HepG2 (cell line): Measurements from ENCODE around the gene ORC3. TPM values are rescaled to one million over a fixed set of nuclear protein-coding genes. Genes with fewer than 3 reads are reported as not detected.

Experiments used
- ATAC-seq: fragments of 200-7000 bp; cut with Tn5 transposase; 3 replicates; pipeline ENCODE4 v1.9.1; 2020; ENCODE audit warnings: mild to moderate bottlenecking, moderate library complexity
- BruUV-seq: library from RNA; stranded (reverse); fragments of 400-500 nt; replicated peaks from 2 replicates; lab custom pipeline; 2021; lab: Mats Ljungman, UMichigan
- CTCF ChIA-PET: fragments of 300-600 bp; formaldehyde crosslinking; extraction: SDS; loops from one replicate; lab custom pipeline; 2021; ENCODE audit warnings: low total read pairs, inconsistent platforms, low intra/inter-chr PET ratio; lab: Yijun Ruan, JAX
- POLR2A ChIA-PET: fragments of 350-600 bp; sonication (Branson Sonifier 250); formaldehyde crosslinking; loops from one replicate; lab custom pipeline; 2020; ENCODE audit warnings: antibody characterized with exemption, inconsistent platforms; lab: Yijun Ruan, JAX
- DNase-seq: peaks from one replicate; pipeline ENCODE4 v3.0.0-alpha.2; 2015; ENCODE audit warnings: low spot score
- FAIRE-seq: peaks from 3 replicates; lab custom pipeline; 2011; peaks lifted over from hg19 to GRCh38; lab: Jason Lieb, UNC
- H2AFZ ChIP-seq: one replicate; pipeline ENCODE4 v1.6.1; 2011; ENCODE audit warnings: low read length, inconsistent platforms
- H3K27ac ChIP-seq: fragments of 300-600 bp; 3 replicates; pipeline ENCODE4 v1.8.0; 2011; ENCODE audit warnings: mixed run types, mild to moderate bottlenecking, mixed read lengths, low read length, inconsistent platforms; ENCODE audit not compliant: insufficient read depth; ENCODE audit errors: extremely low read length
- H3K27me3 ChIP-seq, 2 experiments: fragments of 200-600 bp in 1 of 2; 2 replicates in 1 of 2; 3 replicates in 1 of 2; pipeline versions ENCODE4 v1.6.0 to v1.8.0; 2011; ENCODE audit warnings: low read length in 2 of 2, mild to moderate bottlenecking in 2 of 2, moderate library complexity in 2 of 2, inconsistent platforms in 1 of 2; ENCODE audit not compliant: insufficient read depth in 2 of 2, control insufficient read depth in 1 of 2
- H3K36me3 ChIP-seq, 2 experiments: fragments of 200-600 bp in 1 of 2; replicated peaks in 1 of 2; 2 replicates in 1 of 2; 3 replicates in 1 of 2; pipeline versions ENCODE4 v1.5.1 to v1.8.0; 2011; ENCODE audit warnings: low read length in 2 of 2, inconsistent platforms in 1 of 2; ENCODE audit not compliant: insufficient read depth in 2 of 2, control insufficient read depth in 1 of 2
- H3K4me1 ChIP-seq: 2 replicates; pipeline ENCODE4 v1.5.1; 2012; ENCODE audit warnings: low read length, inconsistent platforms; ENCODE audit not compliant: insufficient read depth
- H3K4me2 ChIP-seq: 2 replicates; pipeline ENCODE4 v1.6.0; 2011; ENCODE audit warnings: low read depth, low read length, inconsistent platforms
- H3K4me3 ChIP-seq, 3 experiments: fragments of 200-600 bp in 1 of 3; sonication (generic), shearing (Covaris generic) in 1 of 3; replicated peaks in 1 of 3; 2 replicates each; pipeline ENCODE4 v1.5.1; 2011 to 2016; ENCODE audit warnings: low read length in 3 of 3, inconsistent platforms in 2 of 3, low read depth in 2 of 3, mild to moderate bottlenecking in 2 of 3, control low read depth in 1 of 3, mixed read lengths in 1 of 3; ENCODE audit not compliant: insufficient read depth in 1 of 3
- H3K79me2 ChIP-seq: one replicate; pipeline ENCODE4 v1.6.1; 2011; ENCODE audit warnings: low read length, inconsistent platforms; ENCODE audit not compliant: insufficient read depth
- H3K9ac ChIP-seq: 2 replicates; pipeline ENCODE4 v1.6.0; 2011; ENCODE audit warnings: mild to moderate bottlenecking, low read depth, low read length, inconsistent platforms; ENCODE audit not compliant: insufficient read depth
- H3K9me3 ChIP-seq: 2 replicates; pipeline ENCODE4 v1.5.1; 2012; ENCODE audit warnings: mild to moderate bottlenecking, low read length
- H4K20me1 ChIP-seq: 2 replicates; pipeline ENCODE4 v1.6.0; 2011; ENCODE audit warnings: inconsistent platforms, mild to moderate bottlenecking, low read length, moderate library complexity; ENCODE audit not compliant: insufficient read depth
- CCAR2 ChIP-seq: fragments of 200-400 bp; formaldehyde crosslinking; optimal IDR thresholded peaks from 2 replicates; pipeline ENCODE3; 2018; ENCODE audit warnings: low read depth, mild to moderate bottlenecking, low read length, moderate library complexity
- E2F1 ChIP-seq: sonication (generic); formaldehyde crosslinking; IDR thresholded peaks from 2 replicates; pipeline ENCODE4 v1.5.0; 2020; ENCODE audit warnings: missing genetic modification reagents
- EP300 ChIP-seq, 3 experiments: sonication (generic) in 1 of 3; formaldehyde crosslinking in 1 of 3; IDR thresholded peaks; 2 replicates each; pipeline versions ENCODE4 v1.5.1 to v1.6.1; 2011 to 2020; ENCODE audit warnings: low read depth in 2 of 3, low read length in 2 of 3, borderline replicate concordance in 1 of 3, improper control_type of control experiment in 1 of 3, mild to moderate bottlenecking in 1 of 3, missing genetic modification reagents in 1 of 3, moderate library complexity in 1 of 3
- FOXP1 ChIP-seq, 2 experiments: fragments of 450-650 bp in 1 of 2; IDR thresholded peaks; 2 replicates each; pipeline ENCODE4 v1.6.1; 2017 to 2018; ENCODE audit warnings: antibody characterized with exemption in 1 of 2
- HOXA5 ChIP-seq: sonication (generic); formaldehyde crosslinking; IDR thresholded peaks from 2 replicates; pipeline ENCODE4 v1.4.0; 2020; ENCODE audit warnings: missing genetic modification reagents
- POLR2A ChIP-seq, 2 experiments: IDR thresholded peaks; 2 replicates each; pipeline ENCODE4 v1.6.1; 2011; ENCODE audit warnings: low read depth in 2 of 2, low read length in 2 of 2, mild to moderate bottlenecking in 1 of 2, moderate library complexity in 1 of 2; ENCODE audit not compliant: insufficient read depth in 1 of 2
- RARA ChIP-seq: IDR thresholded peaks from 2 replicates; pipeline ENCODE4 v1.6.1; 2016; ENCODE audit warnings: missing genetic modification reagents, missing compliant biosample characterization
- SOX13 ChIP-seq, 3 experiments: fragments of 450-650 bp in 1 of 3; sonication (generic) in 1 of 3; formaldehyde crosslinking in 1 of 3; IDR thresholded peaks in 2 of 3; conservative IDR thresholded peaks in 1 of 3; 2 replicates each; pipeline versions ENCODE4 v1.5.0 to v1.6.1; 2016 to 2020; ENCODE audit warnings: antibody characterized with exemption in 1 of 3, mild to moderate bottlenecking in 1 of 3, missing compliant biosample characterization in 1 of 3, missing genetic modification reagents in 1 of 3, moderate library complexity in 1 of 3
- SOX5 ChIP-seq: IDR thresholded peaks from 2 replicates; pipeline ENCODE4 v1.6.1; 2016; ENCODE audit warnings: borderline replicate concordance
- SPEN ChIP-seq: sonication (generic); formaldehyde crosslinking; IDR thresholded peaks from 2 replicates; pipeline ENCODE4 v1.5.1; 2020; ENCODE audit warnings: low read depth, mild to moderate bottlenecking, missing genetic modification reagents
- TCF7 ChIP-seq: sonication (generic); IDR thresholded peaks from 2 replicates; pipeline ENCODE4 v1.6.1; 2016; ENCODE audit warnings: antibody characterized with exemption, low read depth
- ZNF710 ChIP-seq: sonication (generic); formaldehyde crosslinking; IDR thresholded peaks from 2 replicates; pipeline ENCODE4 v1.5.0; 2020; ENCODE audit warnings: mild to moderate bottlenecking, missing genetic modification reagents, borderline replicate concordance
- WGBS: methylation state at CpG from one replicate; pipeline ENCODE4 v1.1.6; 2017; ENCODE audit warnings: low lambda C conversion rate; 5-methylcytosine and 5-hydroxymethylcytosine counted together
- in situ Hi-C: cut with HindIII; loops from 2 replicates; pipeline ENCODE4 v1.10.0; 2017; ENCODE audit warnings: low pct_unique_long_range_greater_than_20kb; ENCODE audit not compliant: extremely low pct_ligation_motif_present
- intact Hi-C: fragments of 100-400 bp; cut with micrococcal nuclease; formaldehyde crosslinking; loops from one replicate; pipeline ENCODE4 v1.10.0; 2022; ENCODE audit not compliant: unreplicated experiment
- polyA plus RNA-seq, 8 experiments: library from polyadenylated mRNA; depleted of rRNA in 3 of 8; stranded (reverse) in 7 of 8; unstranded in 1 of 8; fragments of >200 nt; fragmentation: Illumina TruSeq in 4 of 8; extraction: Trizol in 4 of 8; gene quantifications; 2 replicates each; pipeline versions ENCODE4 v1.2.1 to v1.2.3, GENCODE V29; 2011 to 2016; ENCODE audit warnings: low read depth in 4 of 8, missing spikeins in 1 of 8, mixed read lengths in 1 of 8; ENCODE audit not compliant: insufficient read depth in 1 of 8
- total RNA-seq, 5 experiments: library from RNA; depleted of rRNA; stranded (reverse); fragments of >200 nt; fragmentation: Illumina TruSeq; extraction: Trizol; gene quantifications; 2 replicates each; pipeline ENCODE4 v1.2.3, GENCODE V29; 2016; ENCODE audit warnings: low read depth in 1 of 5
- TF ChIP-seq, protein P1 (sequence below): fragments of 450-650 bp; IDR thresholded peaks from 2 replicates; pipeline ENCODE4 v1.6.1; 2016
- TF ChIP-seq, protein P2 (sequence below): sonication (generic); formaldehyde crosslinking; IDR thresholded peaks from 2 replicates; pipeline ENCODE4 v1.4.0; 2020; ENCODE audit warnings: missing genetic modification reagents

Gene ORC3
- total and polyA plus RNA-seq, 2 of the 13 experiments (the other 11 are each of a cell fraction or from before 2014, with no cell fraction given), result 21.8 to 43.5 TPM

- H3K4me2 ChIP-seq, result peak overlapping the region; percentile 42
- DNase-seq, result peak; percentile 75
- peak; percentile 75 for ATAC-seq
- intact Hi-C loops, result no loop called here
- no TSS peak for BruUV-seq
- no peaks in the 10 kb centered on the region for H3K9me3 ChIP-seq
- WGBS, result 44% methylated on average over 2 of the region's 2 CpGs
- no peak overlapping the region for H3K9ac ChIP-seq
- ChIA-PET POLR2A (interaction anchor here (1.4 to 1.7 kb wide), 3 partner anchors 9 to 40 kb away, joined by 4 to 5 read pairs (median 5); partner anchors contain the start of genes ORC3 and RARS2), CTCF (no interaction called here)
- H4K20me1 ChIP-seq, result 0 out of 2 replicates have a peak, but pooled peaks cover 4% of the 10 kb centered on the region
- in situ Hi-C loops, result no loop called here
- peak; percentile 28 for FAIRE-seq
- no peaks in the 10 kb centered on the region for H3K27me3 ChIP-seq
- H3K36me3 ChIP-seq, result peaks cover 2 to 12% of the 10 kb centered on the region in 2 experiments; a peak in 4 of 5 replicates
- H3K79me2 ChIP-seq, result peaks cover 88% of the 10 kb centered on the region
- H3K4me1 ChIP-seq, result peaks cover 63% of the 10 kb centered on the region
- H3K27ac ChIP-seq, result peak overlapping the region; percentile 59
- no peak overlapping the region; a peak in 1 of 6 replicates for H3K4me3 ChIP-seq
- H2AFZ ChIP-seq, result no peak overlapping the region
- TF ChIP-seq SOX13 (IDR thresholded peaks at IDR 0.05) (peak; percentile 66; the same call in 1 of the 2 replicates), SOX13 (CRISPR knock-in tag; conservative IDR thresholded peaks at IDR 0.05 in 1 of 2, IDR thresholded peaks at IDR 0.05 in 1 of 2) (peak in 1 of 2 experiments; percentile 87; a peak in 2 of 4 replicates), EP300 (IDR thresholded peaks at IDR 0.05; ENCODE audit: low read depth in 2 of 2, low read length in 2 of 2) (no peak), EP300 (CRISPR knock-in tag; IDR thresholded peaks at IDR 0.05; ENCODE audit: borderline replicate concordance) (no peak), CCAR2 (no peak), POLR2A (IDR thresholded peaks at IDR 0.05; ENCODE audit: insufficient read depth in 1 of 2, low read depth in 2 of 2, low read length in 2 of 2) (no peak), SPEN (CRISPR knock-in tag) (no peak), ZNF710 (CRISPR knock-in tag) (no peak), TCF7 (0 out of 2 replicates have a peak, but pooled peaks have one; percentile 19), RARA (CRISPR knock-in tag) (0 out of 2 replicates have a peak, but pooled peaks have one; percentile 5), E2F1 (no peak), SOX5 (CRISPR knock-in tag) (peak; percentile 70), HOXA5 (CRISPR knock-in tag) (no peak), FOXP1 (IDR thresholded peaks at IDR 0.05) (no peak), FOXP1 (CRISPR knock-in tag; IDR thresholded peaks at IDR 0.05) (peak; percentile 60)
- TF ChIP-seq, protein P1, sequence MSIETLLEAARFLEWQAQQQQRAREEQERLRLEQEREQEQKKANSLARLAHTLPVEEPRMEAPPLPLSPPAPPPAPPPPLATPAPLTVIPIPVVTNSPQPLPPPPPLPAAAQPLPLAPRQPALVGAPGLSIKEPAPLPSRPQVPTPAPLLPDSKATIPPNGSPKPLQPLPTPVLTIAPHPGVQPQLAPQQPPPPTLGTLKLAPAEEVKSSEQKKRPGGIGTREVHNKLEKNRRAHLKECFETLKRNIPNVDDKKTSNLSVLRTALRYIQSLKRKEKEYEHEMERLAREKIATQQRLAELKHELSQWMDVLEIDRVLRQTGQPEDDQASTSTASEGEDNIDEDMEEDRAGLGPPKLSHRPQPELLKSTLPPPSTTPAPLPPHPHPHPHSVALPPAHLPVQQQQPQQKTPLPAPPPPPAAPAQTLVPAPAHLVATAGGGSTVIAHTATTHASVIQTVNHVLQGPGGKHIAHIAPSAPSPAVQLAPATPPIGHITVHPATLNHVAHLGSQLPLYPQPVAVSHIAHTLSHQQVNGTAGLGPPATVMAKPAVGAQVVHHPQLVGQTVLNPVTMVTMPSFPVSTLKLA, result 0 out of 2 replicates have a peak, but pooled peaks have one; percentile 28
- TF ChIP-seq, protein P2, sequence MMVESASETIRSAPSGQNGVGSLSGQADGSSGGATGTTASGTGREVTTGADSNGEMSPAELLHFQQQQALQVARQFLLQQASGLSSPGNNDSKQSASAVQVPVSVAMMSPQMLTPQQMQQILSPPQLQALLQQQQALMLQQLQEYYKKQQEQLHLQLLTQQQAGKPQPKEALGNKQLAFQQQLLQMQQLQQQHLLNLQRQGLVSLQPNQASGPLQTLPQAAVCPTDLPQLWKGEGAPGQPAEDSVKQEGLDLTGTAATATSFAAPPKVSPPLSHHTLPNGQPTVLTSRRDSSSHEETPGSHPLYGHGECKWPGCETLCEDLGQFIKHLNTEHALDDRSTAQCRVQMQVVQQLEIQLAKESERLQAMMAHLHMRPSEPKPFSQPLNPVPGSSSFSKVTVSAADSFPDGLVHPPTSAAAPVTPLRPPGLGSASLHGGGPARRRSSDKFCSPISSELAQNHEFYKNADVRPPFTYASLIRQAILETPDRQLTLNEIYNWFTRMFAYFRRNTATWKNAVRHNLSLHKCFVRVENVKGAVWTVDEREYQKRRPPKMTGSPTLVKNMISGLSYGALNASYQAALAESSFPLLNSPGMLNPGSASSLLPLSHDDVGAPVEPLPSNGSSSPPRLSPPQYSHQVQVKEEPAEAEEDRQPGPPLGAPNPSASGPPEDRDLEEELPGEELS, result no peak
Measured at GRCh38 chr6:87574237-87574804, 15.6 kb upstream of the ORC3 start.
